Panc1 (cell line): ENCODE data around the gene TMPRSS6. TPM values are rescaled to one million over a fixed set of nuclear protein-coding genes. Genes with fewer than 3 reads are reported as not detected.

Experiments
- ATAC-seq: fragments of 200-7000 bp; cut with Tn5 transposase; 2 replicates; pipeline ENCODE4 v1.9.1; 2020; ENCODE audit warnings: mild to moderate bottlenecking, moderate library complexity
- BruUV-seq: library from RNA; stranded (reverse); fragments of 400-500 nt; replicated peaks from 2 replicates; lab custom pipeline; 2021; lab: Mats Ljungman, UMichigan
- CTCF ChIA-PET: fragments of 300-600 bp; sonication (Branson Sonifier 250); formaldehyde crosslinking; loops from one replicate; lab custom pipeline; 2022; ENCODE audit warnings: antibody characterized with exemption; lab: Charles Lee
- POLR2A ChIA-PET: fragments of 300-600 bp; sonication (Branson Sonifier 250); formaldehyde crosslinking; loops from one replicate; lab custom pipeline; 2022; ENCODE audit warnings: antibody characterized with exemption; lab: Charles Lee
- DNase-seq: peaks from one replicate; pipeline ENCODE4 v3.0.0-alpha.2; 2010; ENCODE audit warnings: low read depth, low spot score
- H3K27ac ChIP-seq: 2 replicates; pipeline ENCODE4 v1.5.1; 2011; ENCODE audit warnings: mild to moderate bottlenecking, low read length, inconsistent platforms
- H3K27me3 ChIP-seq: fragments of 200-500 bp; sonication (Bioruptor generic); 2 replicates; pipeline ENCODE4 v1.6.0; 2014; ENCODE audit warnings: low read length, inconsistent platforms; ENCODE audit not compliant: control insufficient read depth, insufficient read depth
- H3K36me3 ChIP-seq: fragments of 200-500 bp; sonication (Bioruptor generic); 2 replicates; pipeline ENCODE4 v1.5.1; 2014; ENCODE audit warnings: inconsistent platforms, mild to moderate bottlenecking, low read length, moderate library complexity; ENCODE audit not compliant: control insufficient read depth, insufficient read depth
- H3K4me1 ChIP-seq: 2 replicates; pipeline ENCODE4 v1.5.1; 2011; ENCODE audit warnings: inconsistent platforms, mild to moderate bottlenecking, low read length, moderate library complexity; ENCODE audit not compliant: control insufficient read depth, insufficient read depth
- H3K4me3 ChIP-seq, 2 experiments: 2 replicates each; pipeline ENCODE4 v1.5.1; 2011 to 2012; ENCODE audit warnings: low read depth in 2 of 2, low read length in 2 of 2, mild to moderate bottlenecking in 2 of 2, inconsistent platforms in 1 of 2, moderate library complexity in 1 of 2
- H3K9me3 ChIP-seq: fragments of 200-500 bp; sonication (Bioruptor generic); 2 replicates; pipeline ENCODE4 v1.5.1; 2014; ENCODE audit warnings: low read depth, mild to moderate bottlenecking, inconsistent platforms, low read length, moderate library complexity; ENCODE audit not compliant: control insufficient read depth, insufficient read depth
- POLR2AphosphoS5 ChIP-seq: IDR thresholded peaks from 2 replicates; pipeline ENCODE4 v1.6.1; 2012; ENCODE audit warnings: mild to moderate bottlenecking, low read depth, low read length, moderate library complexity
- REST ChIP-seq, 2 experiments: IDR thresholded peaks; 2 replicates each; pipeline ENCODE4 v1.6.1; 2011 to 2012; ENCODE audit warnings: low read depth in 2 of 2, control low read depth in 1 of 2, low read length in 1 of 2, mild to moderate bottlenecking in 1 of 2, moderate library complexity in 1 of 2; ENCODE audit not compliant: insufficient read depth in 1 of 2
- SIN3A ChIP-seq: IDR thresholded peaks from 2 replicates; pipeline ENCODE4 v1.6.1; 2012; ENCODE audit warnings: low read depth, mild to moderate bottlenecking, low read length, moderate library complexity, borderline replicate concordance; ENCODE audit not compliant: insufficient read depth
- TCF7L2 ChIP-seq: IDR thresholded peaks from 2 replicates; pipeline ENCODE4 v1.6.1; 2011; ENCODE audit warnings: mild to moderate bottlenecking, low read depth, low read length, inconsistent platforms
- in situ Hi-C: cut with HindIII; loops from 2 replicates; pipeline ENCODE4 v1.10.0; 2016; ENCODE audit warnings: low sequenced_read_pairs, low pct_unique_long_range_greater_than_20kb
- intact Hi-C: fragments of 100-400 bp; cut with micrococcal nuclease; formaldehyde crosslinking; loops from one replicate; pipeline ENCODE4 v1.10.0; 2022; ENCODE audit not compliant: unreplicated experiment
- total RNA-seq: library from RNA; stranded (reverse); gene quantifications from one replicate; pipeline ENCODE4 v1.2.1, GENCODE V29; 2021; ENCODE audit not compliant: unreplicated experiment
- TF ChIP-seq, protein P1 (sequence below): fragments of 450-650 bp; IDR thresholded peaks from 2 replicates; pipeline ENCODE4 v1.5.1; 2017; ENCODE audit warnings: mild to moderate bottlenecking

TMPRSS6 gene
- total RNA-seq, 1 experiment from 2014 or later: not detected

GRCh38 chr22:37137131-37137530, 27.6 kb upstream of the TMPRSS6 start:
- BruUV-seq: no TSS peak
- no peaks in the 10 kb centered on the region for H3K4me1 ChIP-seq
- H3K9me3 ChIP-seq: no peaks in the 10 kb centered on the region
- ChIA-PET CTCF (no interaction called here), POLR2A (interaction anchor here (0.7 kb wide), 1 partner anchor 231 kb away, joined by 5 read pairs; no protein-coding TSS in a partner anchor)
- no peak for ATAC-seq
- in situ Hi-C loops (no loop called here), intact Hi-C loops (no loop called here)
- TF ChIP-seq TCF7L2: no peak
- no peak for TF ChIP-seq POLR2AphosphoS5
- TF ChIP-seq, protein P1, sequence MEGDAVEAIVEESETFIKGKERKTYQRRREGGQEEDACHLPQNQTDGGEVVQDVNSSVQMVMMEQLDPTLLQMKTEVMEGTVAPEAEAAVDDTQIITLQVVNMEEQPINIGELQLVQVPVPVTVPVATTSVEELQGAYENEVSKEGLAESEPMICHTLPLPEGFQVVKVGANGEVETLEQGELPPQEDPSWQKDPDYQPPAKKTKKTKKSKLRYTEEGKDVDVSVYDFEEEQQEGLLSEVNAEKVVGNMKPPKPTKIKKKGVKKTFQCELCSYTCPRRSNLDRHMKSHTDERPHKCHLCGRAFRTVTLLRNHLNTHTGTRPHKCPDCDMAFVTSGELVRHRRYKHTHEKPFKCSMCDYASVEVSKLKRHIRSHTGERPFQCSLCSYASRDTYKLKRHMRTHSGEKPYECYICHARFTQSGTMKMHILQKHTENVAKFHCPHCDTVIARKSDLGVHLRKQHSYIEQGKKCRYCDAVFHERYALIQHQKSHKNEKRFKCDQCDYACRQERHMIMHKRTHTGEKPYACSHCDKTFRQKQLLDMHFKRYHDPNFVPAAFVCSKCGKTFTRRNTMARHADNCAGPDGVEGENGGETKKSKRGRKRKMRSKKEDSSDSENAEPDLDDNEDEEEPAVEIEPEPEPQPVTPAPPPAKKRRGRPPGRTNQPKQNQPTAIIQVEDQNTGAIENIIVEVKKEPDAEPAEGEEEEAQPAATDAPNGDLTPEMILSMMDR: no peak
- no peak for TF ChIP-seq REST (IDR thresholded peaks at IDR 0.05; ENCODE audit: insufficient read depth in 1 of 2, low read depth in 2 of 2, low read length in 1 of 2)
- TF ChIP-seq SIN3A: no peak
- H3K36me3 ChIP-seq: no peaks in the 10 kb centered on the region
- H3K27me3 ChIP-seq: no peaks in the 10 kb centered on the region
- no peak overlapping the region for H3K27ac ChIP-seq
- no peak overlapping the region for H3K4me3 ChIP-seq
- no peak for DNase-seq

DNA sequence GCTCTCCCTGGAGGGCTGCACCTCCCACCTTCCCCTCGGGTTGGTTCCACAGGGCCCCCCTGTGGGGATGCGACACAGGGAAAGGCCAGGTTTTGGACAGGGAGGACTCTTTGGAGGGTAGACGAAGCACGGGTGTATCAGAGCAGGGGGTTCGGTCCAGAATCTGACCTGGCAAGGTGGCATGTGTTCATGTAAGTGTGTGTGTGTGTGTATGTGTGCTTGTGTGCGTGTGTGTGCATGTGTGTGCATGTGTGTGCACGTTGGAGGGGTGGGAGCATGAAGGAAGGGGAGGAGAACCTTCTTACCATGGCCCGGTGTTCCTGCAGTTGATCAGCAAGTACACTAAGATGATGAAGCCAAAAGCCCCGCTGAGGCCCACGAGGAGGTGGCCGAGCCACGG, 25.5 kb upstream of the TMPRSS6 start:
- H3K27me3 ChIP-seq: no peaks in the 10 kb centered on the region
- POLR2A ChIA-PET: no interaction called here
- CTCF ChIA-PET: no interaction called here
- intact Hi-C loops: no loop called here
- H3K36me3 ChIP-seq: no peaks in the 10 kb centered on the region
- H3K4me1 ChIP-seq: no peaks in the 10 kb centered on the region
- no peak for TF ChIP-seq SIN3A
- no peak for TF ChIP-seq REST (IDR thresholded peaks at IDR 0.05; ENCODE audit: insufficient read depth in 1 of 2, low read depth in 2 of 2, low read length in 1 of 2)
- no peak for TF ChIP-seq POLR2AphosphoS5
- TF ChIP-seq TCF7L2: no peak
- TF ChIP-seq, protein P1: no peak
- no peak overlapping the region for H3K27ac ChIP-seq
- no peaks in the 10 kb centered on the region for H3K9me3 ChIP-seq
- BruUV-seq: no TSS peak
- H3K4me3 ChIP-seq: no peak overlapping the region
- ATAC-seq (no peak), DNase-seq (no peak)
- in situ Hi-C loops: no loop called here
